ENCODE measurements around the gene EXOC6B. TPM values are rescaled to one million over a fixed set of nuclear protein-coding genes. Genes with fewer than 3 reads are reported as not detected.

Gene EXOC6B
- total RNA-seq, 1 donor from 2014 or later = 16.9 TPM

DNA sequence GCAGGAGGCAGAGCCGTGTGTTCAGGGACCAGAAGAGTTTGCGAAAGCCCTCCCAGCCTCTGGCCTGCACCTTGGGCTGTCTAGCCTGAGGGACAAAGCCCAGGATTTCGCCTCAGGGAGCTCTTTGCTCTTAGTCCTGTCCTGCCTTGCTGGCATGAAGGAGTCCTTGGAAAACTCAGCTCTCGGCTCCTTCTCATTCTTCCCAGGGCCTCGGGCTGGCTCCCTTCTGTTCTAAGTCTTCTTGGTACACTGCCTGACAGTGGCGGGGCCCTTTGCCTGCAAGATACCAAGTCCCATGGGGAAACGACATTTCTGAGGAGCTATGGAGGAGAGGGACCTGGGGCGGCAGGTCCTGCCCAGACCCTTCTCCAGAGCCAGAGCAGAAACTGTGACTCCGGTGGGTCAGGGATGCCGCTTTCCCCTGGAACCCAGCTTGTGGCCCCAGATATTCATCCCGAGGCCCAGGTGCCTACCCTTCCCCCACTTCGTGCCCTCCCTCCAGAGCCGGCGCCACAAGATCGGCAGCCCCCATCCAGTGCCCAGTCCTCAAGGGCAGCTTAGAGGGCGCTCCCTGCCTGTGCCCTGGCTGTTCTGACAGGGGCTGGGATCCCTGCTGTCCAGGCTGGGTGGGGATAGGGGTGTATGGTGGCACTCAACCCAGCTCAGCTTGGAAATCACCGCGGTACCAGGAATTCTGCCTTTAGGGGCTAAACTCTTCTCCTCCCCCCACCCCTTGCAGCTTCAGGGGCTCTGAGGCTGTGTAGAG lies 672.6 kb downstream of the EXOC6B start:
- intact Hi-C loops (cut with micrococcal nuclease) = loop anchor here (10.0 kb wide), 1 partner anchor 422 kb away; no protein-coding TSS in a partner anchor

DNA sequence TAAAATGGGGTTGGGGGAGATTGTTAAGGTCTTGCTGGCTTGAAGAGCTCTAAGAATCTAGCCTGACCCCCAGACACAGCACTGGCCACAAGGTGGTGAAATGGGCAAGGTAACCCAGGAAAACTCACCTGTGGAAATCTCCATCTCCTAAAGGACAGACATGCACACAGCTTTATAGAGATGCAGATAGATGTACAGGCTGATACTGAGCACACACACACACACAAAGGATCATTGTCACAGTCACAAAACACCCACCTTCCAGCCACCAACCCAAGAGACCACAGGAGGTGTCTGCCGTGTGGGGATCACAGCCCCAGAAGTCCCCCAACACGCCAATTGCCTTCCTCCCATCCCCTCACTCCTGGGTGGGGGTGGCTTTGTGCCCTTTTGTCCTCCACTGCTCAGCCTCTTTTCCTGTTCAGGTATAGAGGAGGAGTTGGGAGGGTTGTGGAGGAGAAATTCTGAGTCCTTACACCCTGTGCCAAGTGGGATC lies 674.9 kb downstream of the EXOC6B start:
- intact Hi-C loops (cut with micrococcal nuclease) = loop anchor here (1.0 to 10.0 kb wide), 2 partner anchors 424 to 603 kb away; no protein-coding TSS in a partner anchor

DNA sequence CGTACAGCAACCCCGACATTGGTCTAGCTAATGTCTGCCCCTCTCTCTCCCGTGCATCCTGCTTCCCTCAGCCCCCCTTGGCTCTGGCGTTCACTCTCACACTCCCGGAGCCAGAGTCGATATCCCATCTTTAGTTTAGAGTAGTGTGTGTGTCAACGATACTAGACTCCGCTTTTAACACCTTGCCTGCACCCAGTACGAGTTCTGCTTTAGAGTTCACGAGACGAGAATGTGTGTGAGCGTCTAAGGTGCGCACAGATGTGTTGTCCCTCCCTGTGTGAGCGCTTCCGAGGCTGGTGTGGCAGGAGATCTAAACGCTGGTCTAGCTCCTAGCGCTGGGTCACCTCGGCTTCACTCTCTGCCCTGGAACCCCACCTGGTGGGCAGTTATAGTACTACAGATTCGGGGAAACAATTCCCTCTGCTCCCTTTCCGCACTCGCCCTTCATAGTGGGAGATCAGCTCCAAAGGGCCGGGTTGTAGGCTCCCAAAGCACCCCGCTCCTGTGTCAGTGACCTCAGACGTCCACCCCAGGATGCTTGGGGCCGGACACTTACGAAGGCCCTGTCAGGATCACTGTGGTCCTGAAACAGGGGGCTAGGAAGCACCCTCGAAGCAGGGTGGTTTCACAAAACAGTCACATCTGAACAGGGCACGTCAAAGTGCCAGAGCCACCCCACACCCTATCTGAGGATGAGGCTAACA lies 675.5 kb downstream of the EXOC6B start:
- intact Hi-C loops (cut with micrococcal nuclease) = loop anchor here (1.0 to 10.0 kb wide), 2 partner anchors 424 to 602 kb away; no protein-coding TSS in a partner anchor

DNA sequence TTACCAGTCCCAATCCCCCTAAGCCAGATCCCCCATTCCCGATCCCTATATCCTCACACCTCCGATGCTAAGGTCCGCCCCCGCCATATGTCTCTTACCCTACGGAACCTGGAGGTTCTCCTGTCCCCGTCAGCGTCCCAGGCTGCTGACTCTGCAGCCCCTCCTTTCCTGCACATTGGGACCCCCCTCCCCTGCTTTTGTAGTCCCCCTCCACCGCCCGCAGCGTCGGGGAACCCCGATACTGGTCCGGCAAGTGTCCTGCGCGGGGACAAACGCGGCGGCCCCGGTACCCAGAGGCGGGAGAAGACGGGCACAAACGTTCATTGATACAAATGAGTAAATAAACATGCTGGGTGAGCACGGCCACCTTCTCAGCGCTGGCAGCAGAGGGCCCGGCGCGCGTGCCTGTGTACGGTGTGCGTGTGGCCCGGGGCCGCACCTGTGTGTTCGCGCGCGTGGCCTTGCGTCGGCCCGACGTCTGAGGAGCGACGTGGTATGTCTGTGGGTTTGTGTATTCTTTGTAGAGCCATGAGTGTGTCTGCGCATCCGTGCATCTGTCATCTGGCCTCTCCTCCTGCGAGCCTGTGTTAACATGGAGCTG lies 676.2 kb downstream of the EXOC6B start:
- intact Hi-C loops (cut with micrococcal nuclease) = loop anchor here (1.0 to 10.0 kb wide), 4 partner anchors 425 to 1255 kb away; partner anchors contain the start of gene EMX1

DNA sequence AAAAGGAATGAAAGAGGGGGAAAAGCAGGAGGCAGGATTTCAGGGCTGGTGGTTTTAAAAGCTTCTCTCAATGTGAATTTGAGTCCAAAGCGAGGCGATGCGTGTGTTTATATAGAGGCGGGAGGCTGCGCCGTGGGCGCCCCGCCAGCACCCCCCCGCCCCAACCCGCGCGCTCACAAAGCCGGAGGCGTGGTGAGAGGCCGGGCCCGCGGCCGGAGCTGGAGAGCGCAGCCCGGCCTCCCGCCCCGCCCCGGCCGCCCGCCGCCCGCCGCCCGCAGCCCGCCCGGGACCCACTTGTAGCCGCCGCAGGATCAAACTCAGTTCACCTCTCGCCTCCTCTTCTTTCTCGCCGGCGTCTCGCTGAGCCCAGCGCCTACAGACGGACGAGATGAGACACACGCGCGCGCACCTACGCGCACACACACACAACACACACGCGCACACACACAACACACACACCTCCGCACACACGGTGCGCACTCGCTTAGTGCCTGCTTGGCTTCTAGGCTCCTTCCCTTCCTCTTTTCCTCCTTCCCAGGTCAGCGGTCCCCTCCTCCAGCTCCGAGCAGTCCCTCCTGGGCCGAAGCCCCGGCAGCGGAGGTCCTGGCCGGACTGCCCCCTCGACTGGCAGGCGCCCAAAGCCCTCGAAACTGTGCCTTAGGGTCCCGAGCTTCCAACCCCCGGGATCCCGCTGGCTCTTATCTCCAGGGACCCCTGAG lies 676.8 kb downstream of the EXOC6B start:
- intact Hi-C loops (cut with micrococcal nuclease) = loop anchor here (5.0 to 10.0 kb wide), 2 partner anchors 768 to 1254 kb away; partner anchors contain the start of gene EMX1

DNA sequence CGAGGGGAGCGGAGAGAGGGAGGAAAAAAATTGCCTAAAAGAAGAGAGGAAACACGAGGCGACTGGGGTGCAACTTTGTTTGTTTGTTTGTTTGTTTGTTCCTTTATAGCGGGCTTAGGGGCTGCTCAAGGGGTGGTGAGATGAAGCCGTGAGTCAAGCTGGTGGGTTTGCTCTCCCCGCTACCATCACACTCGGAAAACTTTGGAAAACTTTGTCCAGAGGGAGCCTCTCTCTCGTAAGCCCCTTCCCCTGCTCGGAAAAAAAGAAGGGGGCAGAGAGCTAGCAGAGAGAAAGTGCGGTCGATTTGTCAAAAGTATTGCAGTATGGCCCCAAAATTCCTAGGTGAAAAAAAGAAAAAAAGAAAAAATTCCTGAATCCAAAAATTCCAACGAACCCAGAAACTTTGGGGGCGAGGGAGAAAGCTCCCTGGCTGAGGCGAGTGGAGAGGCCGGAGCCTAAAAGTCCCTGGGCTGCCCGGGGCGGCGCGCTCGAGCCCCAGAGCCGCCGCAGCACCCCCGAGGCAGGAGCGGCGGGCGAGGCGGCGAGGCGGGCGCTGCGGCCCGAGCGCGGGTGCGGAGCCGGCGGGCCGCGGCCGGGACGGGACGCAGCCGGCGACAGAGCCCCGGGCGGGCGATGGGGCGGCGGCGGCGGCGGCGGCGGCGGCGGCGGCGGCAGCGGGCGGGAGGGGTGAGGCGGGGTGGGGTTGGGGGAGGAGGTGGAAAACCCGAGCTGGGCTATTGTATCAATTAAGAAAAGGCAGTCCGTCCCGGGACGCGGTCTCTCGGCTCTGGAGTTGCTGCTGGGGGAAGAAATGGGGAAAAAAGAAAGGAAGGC lies 677.6 kb downstream of the EXOC6B start:
- intact Hi-C loops (cut with micrococcal nuclease) = loop anchor here (5.0 to 10.0 kb wide), 2 partner anchors 769 to 1253 kb away; partner anchors contain the start of gene EMX1

DNA sequence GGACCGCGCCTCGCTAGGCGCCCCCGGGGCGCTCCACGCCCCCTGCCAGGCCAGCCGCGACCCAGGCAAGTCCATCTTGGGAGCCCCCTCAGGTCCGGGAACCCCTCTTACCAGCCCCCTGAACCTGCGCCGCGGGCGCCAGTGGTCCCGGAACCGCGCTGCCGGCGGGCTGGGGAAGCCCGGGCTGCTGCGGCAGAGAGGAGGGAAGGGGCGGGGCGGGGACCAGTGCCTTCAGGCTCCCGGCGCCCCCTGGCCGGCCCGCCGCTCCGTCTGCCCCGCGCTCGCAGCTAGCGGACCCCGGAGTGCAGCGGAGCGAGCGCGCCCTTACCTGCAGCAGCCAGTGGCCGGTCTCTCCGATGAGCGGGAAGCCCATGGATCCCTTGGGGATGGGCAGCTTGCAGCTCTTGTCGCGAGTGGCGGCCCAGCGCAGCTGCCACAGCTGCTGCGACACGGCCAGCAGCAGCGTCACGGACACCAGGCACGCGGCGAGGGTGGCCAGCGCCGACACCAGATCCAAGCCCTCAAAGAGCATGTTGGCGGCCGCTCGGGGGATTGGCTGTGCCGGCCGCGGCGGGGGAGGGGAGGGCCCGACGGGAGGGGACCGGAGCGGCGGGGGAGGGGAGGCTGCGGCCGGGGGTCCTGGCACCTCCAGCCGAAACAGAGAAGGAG lies 678.4 kb downstream of the EXOC6B start, which contains the start of gene CYP26B1:
CYP26B1 (minus strand) TSS at position 560 of the 669 bp plus-strand sequence; CDS start at position 532, 28 bp downstream.
- intact Hi-C loops (cut with micrococcal nuclease) = loop anchor here (5.0 to 10.0 kb wide), 2 partner anchors 770 to 1253 kb away; partner anchors contain the start of gene EMX1

DNA sequence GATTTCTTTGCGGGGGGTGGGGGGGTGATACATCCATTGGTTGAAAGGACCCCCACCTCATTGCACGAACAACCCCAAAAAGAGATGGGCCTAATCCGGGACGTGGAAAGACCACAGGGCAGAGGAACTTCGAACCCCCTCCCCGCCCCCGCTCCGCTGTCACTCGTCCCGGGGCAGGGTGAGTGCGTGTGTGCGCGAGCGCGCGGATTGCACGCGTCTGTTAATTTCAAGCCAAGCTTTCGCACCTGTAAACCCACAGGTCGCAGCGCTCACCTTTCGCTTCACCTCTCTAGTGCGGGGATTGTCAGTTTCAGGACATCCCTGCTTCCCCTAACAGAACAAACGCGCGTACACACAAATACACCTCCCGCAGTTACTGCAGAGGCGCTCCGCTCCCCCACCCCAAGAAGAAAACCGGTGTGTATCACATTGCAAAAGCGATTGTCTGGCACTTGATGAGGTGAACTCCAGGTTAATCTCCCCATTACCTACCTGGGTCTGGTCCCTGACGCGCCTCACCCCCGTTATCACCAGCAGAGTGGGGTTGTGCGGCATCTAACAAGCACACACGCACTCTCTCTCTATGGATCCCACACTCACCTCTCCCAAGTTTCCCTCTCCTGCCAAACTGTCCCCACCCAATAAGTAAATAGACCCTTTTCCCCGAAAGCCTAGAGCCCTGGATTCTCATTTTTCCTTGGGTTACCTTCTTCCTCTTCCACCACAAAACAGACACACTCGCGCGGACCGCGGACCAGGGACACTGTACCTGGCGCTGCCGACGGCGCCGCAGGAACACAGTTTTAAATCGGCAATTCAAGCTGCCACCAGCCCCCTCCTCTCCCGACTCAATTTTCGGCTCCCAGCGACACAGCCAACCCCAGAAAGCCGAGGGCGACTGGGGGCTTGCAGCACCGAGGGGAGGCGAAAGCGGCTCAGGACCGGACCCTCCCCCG lies 679.2 kb downstream of the EXOC6B start:
- intact Hi-C loops (cut with micrococcal nuclease) = loop anchor here (5.0 to 10.0 kb wide), 2 partner anchors 771 to 1252 kb away; partner anchors contain the start of gene EMX1

DNA sequence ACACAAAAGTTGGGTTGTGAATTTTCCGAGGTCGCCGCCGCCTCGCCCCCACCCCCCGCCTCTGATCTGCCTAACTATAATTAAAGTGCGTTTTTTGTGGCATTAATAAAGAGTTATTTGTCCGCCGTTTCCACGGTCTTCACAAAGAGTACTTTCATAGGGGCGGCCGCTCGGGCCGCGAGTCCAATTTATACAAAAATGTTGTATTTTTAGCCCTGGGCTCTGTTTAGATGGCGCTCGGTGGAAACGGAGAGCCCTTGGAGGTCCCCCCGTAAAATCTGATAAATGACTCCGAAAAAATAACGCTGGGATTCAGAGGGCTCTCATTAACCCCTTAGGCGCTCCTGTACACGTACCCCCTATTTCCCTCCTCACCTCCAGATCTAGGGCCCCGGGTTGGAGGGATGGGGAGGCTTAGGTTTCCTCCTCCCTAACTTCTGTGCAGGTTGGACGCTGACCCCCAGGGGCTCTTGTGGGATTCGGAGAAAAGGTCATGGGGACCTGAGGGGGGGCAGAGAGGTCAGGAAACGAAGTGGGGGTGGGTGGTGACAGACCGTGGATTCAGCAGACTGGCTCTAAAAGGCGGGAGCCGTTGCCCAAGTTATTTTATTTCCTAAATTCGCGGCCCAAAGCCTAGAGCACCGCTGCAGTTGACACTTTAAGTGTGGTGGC lies 680.0 kb downstream of the EXOC6B start:
- intact Hi-C loops (cut with micrococcal nuclease) = loop anchor here (5.0 to 10.0 kb wide), 2 partner anchors 772 to 1251 kb away; partner anchors contain the start of gene EMX1

DNA sequence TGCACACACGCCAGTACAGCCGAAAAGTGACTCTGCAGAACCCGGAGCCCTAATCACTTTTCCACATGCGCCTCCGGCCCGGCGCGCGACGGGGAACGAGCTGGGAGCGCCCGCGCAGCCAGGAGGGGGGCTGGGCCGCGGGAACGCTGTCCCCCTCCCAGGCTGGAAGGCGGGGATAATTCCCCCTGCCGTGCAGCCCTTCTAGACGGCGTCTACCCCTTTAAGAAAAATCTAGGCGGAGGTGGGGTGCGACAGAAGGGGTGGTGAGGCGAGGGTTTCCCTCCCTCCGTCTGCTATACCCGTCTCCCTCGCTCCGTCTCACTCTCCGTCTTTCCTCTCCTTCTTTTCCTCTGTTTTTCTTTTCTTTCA lies 680.6 kb downstream of the EXOC6B start:
- intact Hi-C loops (cut with micrococcal nuclease) = loop anchor here (5.0 to 10.0 kb wide), 2 partner anchors 772 to 1250 kb away; partner anchors contain the start of gene EMX1

DNA sequence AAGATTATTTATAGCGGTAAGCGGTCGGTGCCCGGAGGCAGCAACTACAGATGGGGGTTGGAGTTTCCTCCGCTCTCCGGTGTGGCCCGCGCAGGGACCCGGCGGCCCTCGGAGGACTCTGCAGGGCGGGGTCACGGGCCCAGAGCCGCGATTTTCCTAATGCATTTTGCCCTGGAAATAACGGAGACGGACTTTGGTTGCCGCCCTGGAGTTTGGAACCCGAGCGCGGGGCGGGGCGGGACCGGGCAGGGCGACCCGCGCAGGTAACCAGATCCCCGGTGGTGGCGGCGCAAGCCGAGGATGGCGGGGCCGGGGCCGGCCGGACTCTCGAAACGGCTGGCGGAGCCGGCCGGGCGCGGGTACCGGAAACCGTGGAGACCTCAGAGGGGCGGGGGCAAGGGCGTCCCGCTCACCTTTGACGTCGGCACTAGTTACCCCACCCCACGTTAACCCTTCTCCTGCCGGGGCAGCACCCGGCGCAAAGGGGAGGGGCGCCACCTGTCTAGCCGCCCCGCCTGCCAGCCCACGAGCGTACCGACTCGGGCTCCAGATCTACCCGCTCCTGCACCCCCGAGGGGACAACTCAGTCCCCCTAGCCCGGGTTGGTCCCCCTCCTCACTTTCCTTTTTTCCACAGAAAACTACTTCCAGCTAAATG lies 681.1 kb downstream of the EXOC6B start:
- intact Hi-C loops (cut with micrococcal nuclease) = loop anchor here (5.0 to 10.0 kb wide), 2 partner anchors 773 to 1250 kb away; partner anchors contain the start of gene EMX1

DNA sequence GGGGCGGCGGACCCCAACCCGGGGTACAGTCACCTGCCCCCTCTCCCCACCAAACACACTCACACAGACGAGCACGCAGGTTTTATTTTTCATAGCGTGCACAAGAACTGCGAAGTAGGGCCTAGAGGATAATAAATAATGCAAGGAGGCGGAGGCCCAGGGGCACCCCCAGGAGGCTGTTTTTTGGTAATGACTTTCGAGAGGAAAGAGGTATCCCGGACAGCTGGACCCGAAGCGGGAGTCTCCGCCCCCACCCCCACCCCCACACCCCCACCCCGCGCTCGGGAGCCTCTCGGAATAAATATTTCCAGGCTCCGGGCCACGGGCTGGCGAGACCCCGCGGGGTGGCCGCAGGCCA lies 681.6 kb downstream of the EXOC6B start:
- intact Hi-C loops (cut with micrococcal nuclease) = loop anchor here (10.0 kb wide), 1 partner anchor 1249 kb away; no protein-coding TSS in a partner anchor

DNA sequence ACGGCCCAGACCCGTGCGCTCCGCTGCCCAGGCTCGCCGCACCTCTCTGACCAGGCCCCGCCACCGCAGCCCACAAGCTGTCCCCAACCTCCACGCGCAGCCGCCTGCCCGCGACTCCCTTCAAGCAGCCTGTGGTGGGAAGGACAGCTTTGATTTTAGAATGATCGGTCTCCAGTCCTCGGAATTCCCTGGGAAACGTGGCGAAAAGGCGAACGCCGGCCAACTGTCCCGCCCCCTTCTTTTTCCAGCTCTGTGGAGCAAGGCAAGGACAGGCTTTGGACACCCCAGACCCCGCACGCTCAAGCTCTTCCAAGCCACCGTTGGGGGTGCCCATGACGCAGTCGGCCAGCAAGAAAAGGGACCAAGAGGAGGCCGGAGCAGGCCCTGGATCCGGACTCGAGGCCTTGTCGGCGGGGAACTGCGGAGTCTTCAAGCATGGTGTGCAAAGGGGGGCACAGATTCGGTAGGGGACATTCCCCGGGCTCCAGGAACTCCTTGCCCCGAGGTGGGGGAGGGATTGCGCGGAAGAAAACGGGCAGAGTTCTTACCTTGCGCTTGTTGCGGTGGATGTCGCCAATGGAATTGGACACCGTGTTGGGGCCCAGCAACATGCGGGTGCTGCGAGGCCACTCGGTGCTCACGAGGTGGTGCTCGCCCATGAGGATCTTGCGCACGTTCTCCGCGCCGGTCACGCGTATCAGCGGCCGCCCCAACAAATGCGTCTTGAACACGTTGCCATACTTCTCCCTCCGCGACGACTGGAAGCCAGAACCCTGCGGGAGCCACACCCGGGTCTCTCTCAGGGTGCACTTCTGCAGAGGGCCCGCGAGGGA lies 682.2 kb downstream of the EXOC6B start:
- intact Hi-C loops (cut with micrococcal nuclease) = loop anchor here (10.0 kb wide), 1 partner anchor 1249 kb away; no protein-coding TSS in a partner anchor

DNA sequence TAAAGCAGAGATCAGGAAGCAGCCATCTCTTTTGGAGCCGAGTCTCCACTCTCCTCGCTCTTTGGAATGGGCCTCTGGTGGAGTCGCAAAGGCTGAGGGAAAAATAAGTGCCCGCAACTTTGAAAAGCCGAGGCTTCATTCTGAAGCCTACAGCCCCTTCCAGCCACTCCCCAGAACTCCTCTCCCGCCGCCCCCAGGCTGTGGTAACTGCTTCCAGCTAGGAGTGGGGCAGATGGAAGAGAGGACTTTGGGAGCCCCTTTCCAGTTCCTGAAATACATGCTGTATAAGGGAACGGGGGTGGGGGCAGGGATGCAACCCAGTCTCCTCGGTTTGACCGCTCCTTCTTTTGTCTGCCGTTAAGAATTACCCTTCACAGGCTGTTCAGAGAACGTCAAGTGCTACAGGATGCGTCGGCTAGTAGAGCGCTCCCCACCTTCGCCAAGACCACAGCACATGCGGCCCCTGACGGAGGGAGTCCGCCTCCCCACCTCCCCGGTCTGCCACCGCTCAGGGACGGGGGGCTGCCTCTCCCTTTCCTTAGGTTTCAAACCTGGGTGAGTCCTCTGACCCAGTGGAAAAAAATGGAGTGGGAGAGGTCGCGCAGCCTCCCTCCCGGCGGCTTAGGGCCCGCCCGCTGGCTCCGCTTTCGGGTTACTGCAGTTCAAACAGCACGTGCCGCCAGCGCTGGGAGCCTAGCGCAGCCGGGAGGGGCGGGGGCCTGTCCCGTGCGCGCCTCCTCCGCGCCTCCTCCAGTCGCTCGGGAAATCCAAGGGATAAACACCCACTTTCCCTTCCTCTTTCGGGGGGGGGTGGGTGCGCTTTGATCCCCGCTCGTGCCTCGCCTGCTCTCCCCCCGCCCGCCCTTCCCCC lies 683.0 kb downstream of the EXOC6B start:
- intact Hi-C loops (cut with micrococcal nuclease) = loop anchor here (10.0 kb wide), 1 partner anchor 1248 kb away; no protein-coding TSS in a partner anchor
